Measurements from ENCODE around the gene ZNF444.

DNA sequence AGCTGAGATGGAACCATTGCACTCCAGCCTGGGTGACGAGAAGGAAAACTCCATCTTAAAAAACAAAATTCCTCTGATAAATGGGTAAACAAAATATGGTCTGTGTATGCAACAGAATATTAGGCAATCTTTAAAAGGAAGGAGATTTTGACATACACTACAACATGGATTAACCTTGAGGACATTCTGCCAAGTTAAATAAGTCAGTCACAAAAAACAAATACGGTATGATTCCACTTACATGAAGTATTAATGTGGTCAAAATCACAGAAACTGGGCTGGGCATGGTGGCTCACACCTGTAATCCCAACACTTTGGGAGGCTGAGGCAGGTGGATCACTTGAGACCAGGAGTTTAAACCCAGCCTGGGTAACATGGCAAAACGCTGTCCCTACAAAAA is 3.0 kb upstream of the ZNF444 start:
- TF ChIP-seq, protein P1, sequence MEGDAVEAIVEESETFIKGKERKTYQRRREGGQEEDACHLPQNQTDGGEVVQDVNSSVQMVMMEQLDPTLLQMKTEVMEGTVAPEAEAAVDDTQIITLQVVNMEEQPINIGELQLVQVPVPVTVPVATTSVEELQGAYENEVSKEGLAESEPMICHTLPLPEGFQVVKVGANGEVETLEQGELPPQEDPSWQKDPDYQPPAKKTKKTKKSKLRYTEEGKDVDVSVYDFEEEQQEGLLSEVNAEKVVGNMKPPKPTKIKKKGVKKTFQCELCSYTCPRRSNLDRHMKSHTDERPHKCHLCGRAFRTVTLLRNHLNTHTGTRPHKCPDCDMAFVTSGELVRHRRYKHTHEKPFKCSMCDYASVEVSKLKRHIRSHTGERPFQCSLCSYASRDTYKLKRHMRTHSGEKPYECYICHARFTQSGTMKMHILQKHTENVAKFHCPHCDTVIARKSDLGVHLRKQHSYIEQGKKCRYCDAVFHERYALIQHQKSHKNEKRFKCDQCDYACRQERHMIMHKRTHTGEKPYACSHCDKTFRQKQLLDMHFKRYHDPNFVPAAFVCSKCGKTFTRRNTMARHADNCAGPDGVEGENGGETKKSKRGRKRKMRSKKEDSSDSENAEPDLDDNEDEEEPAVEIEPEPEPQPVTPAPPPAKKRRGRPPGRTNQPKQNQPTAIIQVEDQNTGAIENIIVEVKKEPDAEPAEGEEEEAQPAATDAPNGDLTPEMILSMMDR (IDR thresholded peaks at IDR 0.05; ENCODE audit: insufficient read depth, low read length, poor library complexity, severe bottlenecking): no peak
- TF ChIP-seq EZH2phosphoT487 (conservative IDR thresholded peaks at IDR 0.05; ENCODE audit: low read length): no peak

All from SU-DHL-6 (cell line).